Fibroblast of pulmonary artery (primary cell): ENCODE data around the gene HRC.
A peak's percentile ranks its signal among the peaks of the same experiment; 100 is the strongest.

Experiments
- DNase-seq: peaks from one replicate; pipeline ENCODE4 v3.0.0-alpha.2; 2010; ENCODE audit warnings: low read depth
- H3K4me3 ChIP-seq: replicated peaks from 2 replicates; pipeline ENCODE4 v1.5.1; 2011; ENCODE audit warnings: low read depth, mild to moderate bottlenecking, control low read depth, low read length, moderate library complexity
- TF ChIP-seq, protein P1 (sequence below): IDR thresholded peaks from 2 replicates; pipeline ENCODE4 v1.5.1; 2011; ENCODE audit warnings: mild to moderate bottlenecking, control low read depth, low read length, inconsistent platforms; ENCODE audit errors: missing control alignments

Gene HRC

DNA sequence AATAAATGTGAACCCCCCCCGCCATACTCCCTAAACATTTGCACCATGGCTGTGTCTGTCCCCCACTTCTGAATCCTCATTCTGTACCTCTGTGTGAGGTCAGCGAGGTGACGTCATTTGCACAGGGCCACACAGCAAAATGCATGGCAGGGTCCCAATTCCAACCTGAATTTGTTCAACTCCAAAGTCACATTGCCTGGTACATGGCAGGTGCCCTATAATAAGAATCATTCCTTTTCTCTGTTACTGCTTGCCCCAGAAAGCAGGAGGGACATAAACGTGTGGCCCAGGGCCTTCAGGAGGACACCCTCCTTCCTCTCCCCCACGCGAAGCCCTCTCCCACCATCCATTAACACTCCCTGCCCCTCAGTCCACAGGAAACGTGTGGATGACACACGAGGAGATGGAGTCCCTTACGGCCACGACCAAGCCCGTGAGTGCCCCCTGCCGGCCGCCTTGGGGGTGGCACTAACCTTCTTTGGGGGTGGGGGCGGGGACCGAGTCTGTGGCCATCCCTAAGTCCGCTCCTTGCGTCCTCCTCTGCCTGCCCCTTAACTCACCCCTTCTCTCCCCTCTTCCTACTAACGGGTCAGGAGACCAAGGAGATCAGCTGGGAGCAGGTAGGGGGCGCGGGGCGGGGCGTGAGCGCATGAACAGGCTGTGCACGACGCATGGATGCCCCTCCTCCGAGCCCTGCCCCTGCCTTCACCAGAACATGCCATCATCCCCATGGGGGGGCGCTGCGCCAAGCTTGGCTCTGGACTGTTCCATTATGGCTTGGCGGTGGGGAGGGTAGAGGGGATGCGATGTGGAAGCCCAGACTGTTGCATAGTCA, 9.4 kb downstream of the HRC start:
- peak; percentile 78 for DNase-seq
- H3K4me3 ChIP-seq, result peak overlapping the region; percentile 38
- TF ChIP-seq, protein P1, sequence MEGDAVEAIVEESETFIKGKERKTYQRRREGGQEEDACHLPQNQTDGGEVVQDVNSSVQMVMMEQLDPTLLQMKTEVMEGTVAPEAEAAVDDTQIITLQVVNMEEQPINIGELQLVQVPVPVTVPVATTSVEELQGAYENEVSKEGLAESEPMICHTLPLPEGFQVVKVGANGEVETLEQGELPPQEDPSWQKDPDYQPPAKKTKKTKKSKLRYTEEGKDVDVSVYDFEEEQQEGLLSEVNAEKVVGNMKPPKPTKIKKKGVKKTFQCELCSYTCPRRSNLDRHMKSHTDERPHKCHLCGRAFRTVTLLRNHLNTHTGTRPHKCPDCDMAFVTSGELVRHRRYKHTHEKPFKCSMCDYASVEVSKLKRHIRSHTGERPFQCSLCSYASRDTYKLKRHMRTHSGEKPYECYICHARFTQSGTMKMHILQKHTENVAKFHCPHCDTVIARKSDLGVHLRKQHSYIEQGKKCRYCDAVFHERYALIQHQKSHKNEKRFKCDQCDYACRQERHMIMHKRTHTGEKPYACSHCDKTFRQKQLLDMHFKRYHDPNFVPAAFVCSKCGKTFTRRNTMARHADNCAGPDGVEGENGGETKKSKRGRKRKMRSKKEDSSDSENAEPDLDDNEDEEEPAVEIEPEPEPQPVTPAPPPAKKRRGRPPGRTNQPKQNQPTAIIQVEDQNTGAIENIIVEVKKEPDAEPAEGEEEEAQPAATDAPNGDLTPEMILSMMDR, result peak; percentile 73

DNA sequence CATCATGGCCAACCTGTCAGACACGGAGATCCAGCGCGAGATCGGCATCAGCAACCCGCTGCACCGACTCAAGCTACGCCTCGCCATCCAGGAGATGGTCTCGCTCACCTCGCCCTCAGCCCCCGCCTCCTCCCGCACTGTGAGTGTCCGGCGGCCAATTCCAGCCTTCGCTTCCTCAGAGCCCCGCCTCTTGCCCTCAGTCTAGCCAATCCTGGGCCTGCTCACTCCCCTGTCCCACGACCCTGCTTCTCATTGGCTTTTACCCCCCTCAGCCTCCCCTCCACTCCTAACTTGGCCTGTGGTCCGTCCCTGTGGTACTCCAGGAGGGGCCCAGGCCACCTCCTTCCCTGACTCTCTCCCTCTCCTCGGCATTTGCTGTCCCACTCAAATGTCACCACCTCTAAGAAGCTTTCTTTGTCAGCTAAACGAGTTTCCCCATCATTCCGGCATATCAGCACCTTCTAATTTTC, 12.3 kb downstream of the HRC start:
- TF ChIP-seq, protein P1, result no peak
- H3K4me3 ChIP-seq, result peak overlapping the region; percentile 74
- peak; percentile 92 for DNase-seq

DNA sequence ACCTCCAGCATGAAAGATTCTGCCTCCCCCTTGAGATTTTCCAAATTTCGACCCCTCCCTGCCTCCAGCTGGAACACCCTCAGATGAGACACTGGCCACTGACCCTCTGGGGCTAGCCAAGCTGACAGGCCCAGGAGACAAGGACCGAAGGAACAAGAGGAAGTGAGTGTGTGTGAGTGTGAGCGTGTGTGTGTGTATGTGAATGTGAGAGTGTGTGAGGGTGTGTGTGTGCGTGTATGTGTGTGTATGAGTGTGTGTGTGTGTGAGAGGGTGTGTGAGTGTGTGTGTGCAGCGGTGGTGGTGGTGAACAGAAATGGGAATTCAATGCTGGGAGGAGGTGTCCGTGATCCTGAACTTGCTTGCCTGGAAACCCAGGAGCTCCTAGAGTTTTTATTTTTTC, 13.8 kb downstream of the HRC start:
- no peak for DNase-seq
- TF ChIP-seq, protein P1, result no peak
- H3K4me3 ChIP-seq, result no peak overlapping the region

DNA sequence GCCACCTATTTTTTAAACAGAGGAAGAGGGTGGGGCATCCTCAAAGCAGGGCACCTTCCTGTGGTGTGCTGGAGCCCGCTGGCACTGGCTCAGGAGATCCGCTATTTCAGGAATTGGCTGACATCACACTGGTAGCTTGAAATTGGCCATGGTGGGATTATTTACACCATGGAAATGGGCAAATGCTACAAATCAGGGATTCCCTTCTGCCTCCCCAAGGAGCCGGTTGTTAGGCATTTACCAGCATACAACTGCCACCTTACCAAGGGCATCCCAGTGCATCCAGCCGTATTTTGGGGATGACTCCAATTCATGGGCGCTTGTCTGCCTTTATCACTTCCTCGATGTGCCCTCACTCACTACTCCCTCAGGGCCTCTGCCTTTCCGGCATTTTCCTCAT, 14.2 kb downstream of the HRC start:
- H3K4me3 ChIP-seq, result no peak overlapping the region
- no peak for DNase-seq
- TF ChIP-seq, protein P1, result no peak

DNA sequence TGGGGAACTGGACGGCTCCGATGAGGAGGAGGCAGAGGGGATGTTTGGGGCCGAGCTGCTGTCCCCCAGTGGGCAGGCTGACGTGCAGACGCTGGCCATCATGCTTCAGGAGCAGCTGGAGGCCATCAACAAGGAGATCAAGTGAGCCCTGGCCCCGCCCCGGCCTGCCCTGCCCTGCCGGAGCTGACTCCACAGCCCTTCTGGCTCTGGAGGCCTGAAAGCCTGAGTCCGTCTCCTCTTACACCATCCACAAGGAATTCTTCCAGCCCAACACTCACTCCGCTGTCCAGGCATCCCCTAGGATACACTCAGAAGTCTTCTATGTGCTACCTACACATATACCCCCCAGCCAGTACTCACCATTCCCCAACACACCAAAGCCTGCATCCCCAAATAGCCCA, 18.4 kb downstream of the HRC start:
- no peak overlapping the region for H3K4me3 ChIP-seq
- peak; percentile 39 for DNase-seq
- TF ChIP-seq, protein P1, result no peak

DNA sequence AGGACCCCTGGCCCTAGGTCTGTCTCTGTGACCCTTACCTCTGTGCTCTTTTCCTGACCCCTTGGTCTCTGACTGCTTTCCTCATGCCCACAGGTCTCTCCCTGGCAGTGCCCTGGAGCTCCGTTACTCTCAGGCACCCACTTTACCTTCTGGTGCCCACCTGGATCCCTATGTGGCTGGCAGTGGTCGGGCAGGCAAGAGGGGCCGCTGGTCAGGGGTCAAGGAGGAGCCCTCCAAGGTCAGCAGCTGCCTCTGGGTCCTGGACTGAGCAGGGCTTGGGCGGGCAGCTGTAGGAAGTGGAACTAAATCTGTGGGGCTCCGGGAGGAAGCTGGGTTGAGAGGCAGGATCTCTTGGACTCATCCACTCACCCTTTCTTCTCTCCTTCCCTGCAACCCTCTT, 19.5 kb downstream of the HRC start:
- no peak for DNase-seq
- TF ChIP-seq, protein P1, result no peak
- H3K4me3 ChIP-seq, result no peak overlapping the region
